AG10803 (cell line): ENCODE measurements around the gene GTPBP6.
"Not testable (repeated sequence)": the region's sequence is repeated elsewhere in the genome, so short reads cannot be mapped to it uniquely, and the experiment has no call there.

ENCODE experiments used
- DNase-seq: peaks from one replicate; pipeline ENCODE4 v3.0.0; 2010; ENCODE audit warnings: low read depth
- H3K4me3 ChIP-seq: 2 replicates; pipeline ENCODE4 v1.5.1; 2011; ENCODE audit warnings: mild to moderate bottlenecking, low read length, control low read depth
- CTCF ChIP-seq: conservative IDR thresholded peaks from 2 replicates; pipeline ENCODE4 v1.5.1; 2011; ENCODE audit warnings: mild to moderate bottlenecking, low read length, control low read depth, inconsistent platforms

Gene GTPBP6

GRCh38 chrX:307261-308111 lies 11.1 kb downstream of the GTPBP6 start:
- DNase-seq: no peak
- no peak for TF ChIP-seq CTCF
- no peak overlapping the region for H3K4me3 ChIP-seq

DNA sequence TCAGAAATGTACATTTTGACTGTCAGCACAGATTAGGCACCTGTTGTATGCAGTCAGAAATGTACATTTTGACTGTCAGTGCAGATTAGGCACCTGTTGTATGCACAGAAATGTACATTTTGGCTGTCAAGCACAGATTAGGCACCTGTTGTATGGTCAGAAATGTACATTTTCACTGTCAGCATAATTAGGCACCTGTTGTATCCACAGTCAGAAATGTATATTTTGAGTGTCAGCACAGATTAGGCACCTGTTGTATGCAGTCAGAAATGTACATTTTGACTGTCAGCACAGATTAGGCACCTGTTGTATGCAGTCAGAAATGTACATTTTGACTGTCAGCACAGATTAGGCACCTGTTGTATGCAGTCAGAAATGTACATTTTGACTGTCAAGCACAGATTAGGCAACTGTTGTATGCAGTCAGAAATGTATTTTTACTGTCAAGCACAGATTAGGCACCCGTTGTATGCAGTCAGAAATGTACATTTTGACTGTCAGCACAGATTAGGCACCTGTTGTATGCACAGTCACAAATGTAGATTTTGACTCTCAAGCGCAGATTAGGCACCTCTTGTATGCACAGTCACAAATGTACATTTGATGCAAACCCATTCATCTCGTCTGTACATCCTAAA lies 11.9 kb downstream of the GTPBP6 start:
- not testable (repeated sequence) for H3K4me3 ChIP-seq, DNase-seq

- DNase-seq, H3K4me3 ChIP-seq: not testable (repeated sequence)
Observed at GRCh38 chrX:305781-306613, 12.6 kb downstream of the GTPBP6 start.

DNA sequence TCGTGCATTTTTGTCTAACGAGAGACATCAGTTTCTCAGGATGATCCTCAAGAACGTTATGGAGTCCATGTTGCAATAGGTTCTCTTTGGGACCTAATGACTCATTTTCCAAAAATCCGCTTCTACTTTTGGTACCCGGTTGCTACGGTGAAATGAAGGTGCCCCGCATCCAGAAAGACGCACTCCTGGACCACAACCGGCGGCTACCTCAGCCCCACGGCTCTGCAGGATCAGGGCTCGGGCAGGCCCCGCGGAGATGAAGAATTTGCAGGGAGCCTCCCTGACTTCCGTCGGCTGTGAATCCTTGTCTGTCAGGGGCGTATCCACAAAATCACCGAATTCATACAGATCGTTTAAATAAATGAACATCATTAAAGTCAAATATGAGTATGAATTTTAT lies 15.6 kb downstream of the GTPBP6 start:
- no peak for DNase-seq
- no peak overlapping the region for H3K4me3 ChIP-seq
- no peak for TF ChIP-seq CTCF

DNA sequence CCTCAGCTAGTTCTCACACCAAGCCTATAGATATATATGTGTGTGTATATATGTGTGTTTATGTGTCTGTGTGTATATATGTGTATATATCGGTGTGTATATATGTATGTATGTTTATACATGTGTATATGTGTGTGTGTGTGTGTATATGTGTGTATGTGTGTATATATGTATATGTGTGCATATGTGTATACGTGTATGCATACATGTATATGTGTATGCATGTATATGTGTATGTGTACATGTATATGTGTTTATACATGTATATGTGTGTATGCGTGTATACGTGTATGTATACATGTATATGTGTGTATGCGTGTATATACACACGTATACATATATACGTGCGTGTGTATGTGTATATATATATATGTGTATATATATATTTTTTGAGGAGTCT lies 18.3 kb downstream of the GTPBP6 start:
- no peak for DNase-seq
- no peak for TF ChIP-seq CTCF
- no peak overlapping the region for H3K4me3 ChIP-seq

GRCh38 chrX:298993-299392 lies 19.6 kb downstream of the GTPBP6 start:
- DNase-seq: no peak
- H3K4me3 ChIP-seq: no peak overlapping the region
- no peak for TF ChIP-seq CTCF

- no peak for DNase-seq
- no peak overlapping the region for H3K4me3 ChIP-seq
- TF ChIP-seq CTCF: no peak
Observed at GRCh38 chrX:295136-295535, 23.5 kb downstream of the GTPBP6 start.
